ENCODE results near the gene VAV3. TPM values are rescaled to one million over a fixed set of nuclear protein-coding genes. Genes with fewer than 3 reads are reported as not detected.

VAV3 gene
- total RNA-seq, 1 experiment from 2014 or later, result not detected

- Histone ChIP-seq H3K4me1 (ENCODE audit: control insufficient read depth in 1 of 2, insufficient read depth in 2 of 2, low read length in 2 of 2) (peaks cover 2 to 8% of the 10 kb centered on the region in 2 experiments; a peak in 3 of 4 replicates), H2AFZ (ENCODE audit: low read depth, low read length, poor library complexity, severe bottlenecking) (no peak overlapping the region), H3K36me3 (ENCODE audit: control insufficient read depth in 1 of 2, insufficient read depth in 2 of 2, low read length in 2 of 2) (no peaks in the 10 kb centered on the region), H3K79me2 (ENCODE audit: insufficient read depth, low read length) (no peaks in the 10 kb centered on the region), H4K20me1 (ENCODE audit: insufficient read depth) (no peaks in the 10 kb centered on the region), H3K9me3 (ENCODE audit: control insufficient read depth in 1 of 2, insufficient read depth in 1 of 2, low read depth in 1 of 2, low read length in 2 of 2) (no peaks in the 10 kb centered on the region), H3K4me2 (ENCODE audit: low read length) (no peak overlapping the region), H3K27ac (ENCODE audit: low read depth, low read length) (no peak overlapping the region), H3K4me3 (replicated peaks in 1 of 2; ENCODE audit: low read depth in 1 of 2, low read length in 2 of 2) (no peak overlapping the region), H3K27me3 (ENCODE audit: insufficient read depth, low read length) (peaks cover 14% of the 10 kb centered on the region; the same call in 1 of the 2 replicates), H3K9me2 (ENCODE audit: insufficient read depth) (no peaks in the 10 kb centered on the region), H3K9ac (ENCODE audit: low read length) (no peak overlapping the region)
- intact Hi-C loops (cut with micrococcal nuclease), result no loop called here
- ChIA-PET CTCF (no interaction called here), RAD21 (ENCODE audit: low non-redundant PET in 1 of 2, low total read pairs in 2 of 2, uncharacterized antibody in 2 of 2, unreplicated experiment in 2 of 2) (no interaction called here), POLR2A (no interaction called here)
- no peak for TF ChIP-seq CEBPB (IDR thresholded peaks at IDR 0.05; ENCODE audit: low read depth)
- TF ChIP-seq EGR1 (IDR thresholded peaks at IDR 0.05; ENCODE audit: low read depth), result no peak
- TF ChIP-seq, protein P1, sequence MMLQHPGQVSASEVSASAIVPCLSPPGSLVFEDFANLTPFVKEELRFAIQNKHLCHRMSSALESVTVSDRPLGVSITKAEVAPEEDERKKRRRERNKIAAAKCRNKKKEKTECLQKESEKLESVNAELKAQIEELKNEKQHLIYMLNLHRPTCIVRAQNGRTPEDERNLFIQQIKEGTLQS (IDR thresholded peaks at IDR 0.05), result no peak
- ATAC-seq, result no peak
- DNase-seq (ENCODE audit: low read depth, low spot score), result no peak
- BruUV-seq (replicated peaks), result no TSS peak
Observed at GRCh38 chr1:107941123-107941522, 23.9 kb downstream of the VAV3 start.

GRCh38 chr1:107940701-107941100 is 24.3 kb downstream of the VAV3 start:
- DNase-seq (ENCODE audit: low read depth, low spot score) (no peak), ATAC-seq (no peak)
- TF ChIP-seq ELF1 (IDR thresholded peaks at IDR 0.05; ENCODE audit: borderline replicate concordance, low read depth) (no peak), POLR2A (IDR thresholded peaks at IDR 0.05; ENCODE audit: borderline replicate concordance, extremely low read depth, insufficient read depth, insufficient read length) (no peak), EGR1 (IDR thresholded peaks at IDR 0.05; ENCODE audit: low read depth) (no peak)
- RAD21 ChIA-PET (ENCODE audit: low non-redundant PET in 1 of 2, low total read pairs in 2 of 2, uncharacterized antibody in 2 of 2, unreplicated experiment in 2 of 2), result no interaction called here
- Histone ChIP-seq H3K27ac (ENCODE audit: low read depth, low read length) (no peak overlapping the region), H3K27me3 (ENCODE audit: insufficient read depth, low read length) (peaks cover 12% of the 10 kb centered on the region; the same call in 1 of the 2 replicates), H3K36me3 (ENCODE audit: control insufficient read depth in 1 of 2, insufficient read depth in 2 of 2, low read length in 2 of 2) (no peaks in the 10 kb centered on the region), H4K20me1 (ENCODE audit: insufficient read depth) (no peaks in the 10 kb centered on the region), H3K9me2 (ENCODE audit: insufficient read depth) (no peaks in the 10 kb centered on the region), H3K4me2 (ENCODE audit: low read length) (no peak overlapping the region), H3K9me3 (ENCODE audit: control insufficient read depth in 1 of 2, insufficient read depth in 1 of 2, low read depth in 1 of 2, low read length in 2 of 2) (no peaks in the 10 kb centered on the region), H3K79me2 (ENCODE audit: insufficient read depth, low read length) (no peaks in the 10 kb centered on the region), H3K4me1 (ENCODE audit: control insufficient read depth in 1 of 2, insufficient read depth in 2 of 2, low read length in 2 of 2) (peaks cover 2 to 8% of the 10 kb centered on the region in 2 experiments; a peak in 3 of 4 replicates), H3K9ac (ENCODE audit: low read length) (no peak overlapping the region), H2AFZ (ENCODE audit: low read depth, low read length, poor library complexity, severe bottlenecking) (no peak overlapping the region), H3K4me3 (replicated peaks in 1 of 2; ENCODE audit: low read depth in 1 of 2, low read length in 2 of 2) (no peak overlapping the region)
- intact Hi-C loops (cut with micrococcal nuclease), result no loop called here
- CTCF ChIA-PET, result no interaction called here
- BruUV-seq (replicated peaks), result no TSS peak
- POLR2A ChIA-PET, result no interaction called here
